GM13976 (cell line): ENCODE measurements around the gene CHMP5.

ENCODE experiments used
- DNase-seq: peaks from one replicate; pipeline ENCODE4 v3.0.0; 2012; ENCODE audit warnings: low spot score
- in situ Hi-C: fragments of 300-500 bp; cut with MboI; formaldehyde crosslinking; loops from one replicate; pipeline ENCODE4 v1.12.0; 2022; ENCODE audit warnings: low sequenced_read_pairs, mixed read lengths, inconsistent platforms; ENCODE audit not compliant: unreplicated experiment
- TF ChIP-seq, protein P1 (sequence below): IDR thresholded peaks from 2 replicates; pipeline ENCODE4 v1.5.1; 2012; ENCODE audit warnings: borderline replicate concordance, mild to moderate bottlenecking; ENCODE audit not compliant: insufficient read depth; ENCODE audit errors: extremely low read depth, missing control alignments, control extremely low read depth

CHMP5 gene

GRCh38 chr9:33264473-33265177 is at the start of gene CHMP5, which contains the start of gene BAG1:
TSS of gene CHMP5 (plus strand) at chr9:33265049. CDS start at chr9:33265079, 30 bp downstream.
TSS of gene BAG1 (minus strand) at chr9:33264708.
- in situ Hi-C loops = no loop called here
- peak; percentile 99 for DNase-seq
- TF ChIP-seq, protein P1, sequence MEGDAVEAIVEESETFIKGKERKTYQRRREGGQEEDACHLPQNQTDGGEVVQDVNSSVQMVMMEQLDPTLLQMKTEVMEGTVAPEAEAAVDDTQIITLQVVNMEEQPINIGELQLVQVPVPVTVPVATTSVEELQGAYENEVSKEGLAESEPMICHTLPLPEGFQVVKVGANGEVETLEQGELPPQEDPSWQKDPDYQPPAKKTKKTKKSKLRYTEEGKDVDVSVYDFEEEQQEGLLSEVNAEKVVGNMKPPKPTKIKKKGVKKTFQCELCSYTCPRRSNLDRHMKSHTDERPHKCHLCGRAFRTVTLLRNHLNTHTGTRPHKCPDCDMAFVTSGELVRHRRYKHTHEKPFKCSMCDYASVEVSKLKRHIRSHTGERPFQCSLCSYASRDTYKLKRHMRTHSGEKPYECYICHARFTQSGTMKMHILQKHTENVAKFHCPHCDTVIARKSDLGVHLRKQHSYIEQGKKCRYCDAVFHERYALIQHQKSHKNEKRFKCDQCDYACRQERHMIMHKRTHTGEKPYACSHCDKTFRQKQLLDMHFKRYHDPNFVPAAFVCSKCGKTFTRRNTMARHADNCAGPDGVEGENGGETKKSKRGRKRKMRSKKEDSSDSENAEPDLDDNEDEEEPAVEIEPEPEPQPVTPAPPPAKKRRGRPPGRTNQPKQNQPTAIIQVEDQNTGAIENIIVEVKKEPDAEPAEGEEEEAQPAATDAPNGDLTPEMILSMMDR = no peak

DNA sequence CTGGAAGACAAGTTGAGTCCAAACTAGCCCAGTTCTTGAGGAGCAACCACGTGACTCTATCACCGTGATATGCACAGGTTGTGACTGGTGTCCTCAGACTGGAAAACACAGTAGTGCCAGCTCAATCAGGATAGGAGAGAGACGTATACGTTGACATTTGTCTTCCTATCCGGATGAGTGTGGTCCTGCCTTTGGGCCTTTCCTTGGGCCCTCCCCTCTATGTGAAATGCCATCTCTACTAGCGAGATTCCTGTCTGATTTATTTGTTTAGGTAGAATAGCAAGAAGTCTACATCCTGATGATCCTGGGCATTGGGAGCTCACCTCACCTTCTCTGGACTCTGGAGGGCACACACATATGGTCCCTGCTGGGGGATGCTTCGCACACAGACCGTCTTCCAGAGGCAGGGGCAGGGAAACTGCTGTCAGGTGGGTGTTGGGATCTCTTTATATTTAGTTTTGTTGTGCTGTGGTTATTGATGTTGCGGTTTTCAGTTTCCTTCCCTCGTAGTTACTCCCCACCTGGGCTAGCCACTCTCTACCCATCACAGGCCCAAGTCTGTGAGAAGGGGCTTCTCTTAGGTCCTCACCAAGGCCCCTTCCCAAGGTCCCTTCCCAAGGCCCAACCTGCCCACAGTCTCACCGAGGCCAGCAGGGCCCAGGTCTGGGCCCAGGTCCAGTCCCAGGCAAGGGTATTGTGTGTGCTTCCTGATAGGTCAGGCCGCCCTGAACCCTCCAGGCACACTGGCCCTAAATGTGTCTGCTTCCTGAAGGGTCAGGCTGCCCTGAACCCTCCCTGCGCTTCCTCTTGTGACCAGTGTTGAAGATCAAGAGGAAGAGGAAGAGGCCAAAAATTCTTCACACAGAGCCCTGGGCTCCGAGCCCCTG is 43.9 kb upstream of the CHMP5 start:
- TF ChIP-seq, protein P1 = no peak
- in situ Hi-C loops = loop anchor here (5.0 kb wide), 1 partner anchor 139 kb away; no protein-coding TSS in a partner anchor
- DNase-seq = no peak

DNA sequence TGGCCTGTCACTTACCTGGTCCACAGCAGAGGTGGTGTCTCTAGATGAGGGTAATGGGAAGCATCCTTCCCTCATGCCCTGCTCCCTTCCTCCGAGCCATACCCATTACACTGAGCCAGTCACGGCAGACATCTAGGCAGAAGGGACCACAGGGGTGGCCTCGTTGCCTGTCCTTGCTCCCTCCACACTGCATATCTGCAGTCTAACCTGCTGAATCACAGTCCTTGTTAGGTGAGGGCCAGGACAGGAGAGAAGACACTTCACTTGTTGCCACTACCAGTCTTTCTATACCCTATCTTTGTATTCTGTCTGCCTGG is 43.3 kb upstream of the CHMP5 start:
- DNase-seq = no peak
- in situ Hi-C loops = loop anchor here (5.0 kb wide), 1 partner anchor 139 kb away; no protein-coding TSS in a partner anchor
- TF ChIP-seq, protein P1 = no peak

GRCh38 chr9:33222031-33222430 is 42.8 kb upstream of the CHMP5 start:
- TF ChIP-seq, protein P1 = no peak
- no peak for DNase-seq
- in situ Hi-C loops = loop anchor here (5.0 kb wide), 1 partner anchor 140 kb away; no protein-coding TSS in a partner anchor

DNA sequence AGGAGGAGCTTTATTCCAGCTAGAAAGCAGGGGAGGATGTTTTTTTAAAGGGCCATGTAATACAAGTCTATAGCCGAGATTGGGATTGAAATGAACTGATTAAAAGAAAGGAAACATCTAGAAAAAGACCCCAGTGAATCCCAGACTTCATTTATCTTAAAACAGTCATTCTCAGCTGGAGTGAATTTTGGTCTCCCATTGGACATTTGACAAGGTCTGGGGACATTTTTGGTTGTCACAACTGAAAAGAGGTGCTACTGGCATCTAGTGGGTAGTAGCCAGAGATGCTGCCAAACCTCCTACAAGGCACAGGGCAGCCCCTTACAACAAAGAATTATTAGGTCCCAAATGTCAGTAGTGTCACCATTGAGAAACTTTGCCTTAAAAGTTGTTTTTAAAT is 41.2 kb upstream of the CHMP5 start:
- DNase-seq = no peak
- in situ Hi-C loops = loop anchor here (5.0 kb wide), 1 partner anchor 141 kb away; no protein-coding TSS in a partner anchor
- TF ChIP-seq, protein P1 = no peak

DNA sequence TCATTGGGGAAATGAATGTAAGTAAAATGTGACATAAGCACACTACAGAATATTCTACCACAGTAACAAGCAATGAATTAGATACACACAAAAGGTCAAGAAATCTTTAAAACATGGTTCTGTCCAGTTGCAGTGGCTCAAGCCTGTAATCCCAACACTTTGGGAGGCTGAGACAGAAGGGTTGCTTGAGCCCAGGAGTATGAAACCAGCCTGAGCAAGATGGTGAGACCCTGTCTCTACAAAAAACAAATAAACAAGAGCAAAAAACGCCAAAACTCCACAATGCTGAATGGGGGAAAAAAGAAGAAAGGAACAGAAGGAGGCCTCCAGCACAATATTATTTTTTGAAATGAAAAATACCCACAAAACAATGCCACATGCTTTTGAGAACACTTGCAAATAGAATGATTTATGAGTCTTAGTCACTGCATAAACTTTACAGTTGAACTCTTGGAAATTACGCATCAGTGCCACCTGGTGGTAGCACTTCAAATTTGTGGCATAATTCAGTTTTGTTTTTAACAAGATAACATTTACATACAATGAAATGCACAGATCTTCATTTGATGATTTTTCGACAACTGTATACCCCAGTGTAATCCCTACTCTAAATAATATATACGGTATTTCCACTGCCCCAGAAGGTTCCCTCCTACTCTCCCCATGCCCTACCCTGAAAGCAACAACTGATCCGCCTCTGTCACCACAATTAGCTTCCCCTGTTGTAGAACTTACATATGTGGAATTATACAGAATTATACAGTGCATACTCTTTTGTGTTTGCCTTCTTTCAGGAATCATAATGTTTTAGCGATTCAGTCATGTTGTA is 39.3 kb upstream of the CHMP5 start:
- TF ChIP-seq, protein P1 = peak; percentile 57
- in situ Hi-C loops = no loop called here
- peak; percentile 55 for DNase-seq
